ENCODE results near the gene ADRA2C. TPM values are rescaled to one million over a fixed set of nuclear protein-coding genes. Genes with fewer than 3 reads are reported as not detected.
"Not testable (repeated sequence)": the region's sequence is repeated elsewhere in the genome, so short reads cannot be mapped to it uniquely, and the experiment has no call there.

ADRA2C gene
- total RNA-seq, 1 experiment from 2014 or later: 7.9 TPM

- in situ Hi-C loops (cut with HindIII; ENCODE audit: low sequenced_read_pairs): no loop called here
- no peak for DNase-seq (ENCODE audit: low spot score)
Observed at GRCh38 chr4:3805026-3805425, 38.8 kb downstream of the ADRA2C start.

- DNase-seq (ENCODE audit: low spot score): no peak
- in situ Hi-C loops (cut with HindIII; ENCODE audit: low sequenced_read_pairs): no loop called here
Observed at GRCh38 chr4:3805731-3806130, 39.5 kb downstream of the ADRA2C start.

- DNase-seq (ENCODE audit: low spot score): no peak
- in situ Hi-C loops (cut with HindIII; ENCODE audit: low sequenced_read_pairs): no loop called here
Observed at GRCh38 chr4:3807311-3807710, 41.1 kb downstream of the ADRA2C start.

DNA sequence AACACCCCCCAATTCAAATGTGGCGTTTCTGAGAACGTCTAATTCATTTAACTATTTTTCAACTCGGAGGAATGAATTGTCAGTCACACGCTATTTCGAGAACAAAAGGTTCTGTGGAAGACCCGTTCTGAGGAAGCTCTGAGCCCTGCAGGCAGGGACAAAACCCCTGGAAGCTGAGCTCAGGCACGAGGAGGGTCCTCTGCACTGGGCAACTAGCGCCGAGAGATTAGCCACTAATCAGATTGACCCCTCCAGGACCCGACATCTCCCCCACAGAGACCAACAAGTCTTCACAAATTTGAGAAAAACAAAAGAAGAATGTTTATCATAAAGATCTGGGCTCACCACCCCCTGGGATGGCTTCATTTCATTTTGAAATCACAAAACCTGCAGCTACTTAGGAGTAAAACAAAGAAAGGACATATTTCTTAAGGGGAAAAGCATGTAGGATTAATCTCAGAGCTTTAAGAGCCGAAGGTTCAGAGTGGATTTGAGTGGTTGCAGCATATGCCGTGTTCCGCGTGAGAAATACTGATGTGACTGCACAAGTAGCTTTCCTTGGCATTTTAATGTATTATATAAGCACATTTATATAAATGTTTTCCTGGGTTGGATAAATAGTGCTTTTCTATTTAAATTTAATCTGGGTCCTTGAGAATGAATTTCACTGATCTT, 41.8 kb downstream of the ADRA2C start:
- DNase-seq (ENCODE audit: low spot score): no peak
- in situ Hi-C loops (cut with HindIII; ENCODE audit: low sequenced_read_pairs): no loop called here

- DNase-seq (ENCODE audit: low spot score): no peak
- in situ Hi-C loops (cut with HindIII; ENCODE audit: low sequenced_read_pairs): no loop called here
Observed at GRCh38 chr4:3808597-3808996, 42.4 kb downstream of the ADRA2C start.

- DNase-seq (ENCODE audit: low spot score): no peak
- in situ Hi-C loops (cut with HindIII; ENCODE audit: low sequenced_read_pairs): no loop called here
Observed at GRCh38 chr4:3809028-3809427, 42.8 kb downstream of the ADRA2C start.

GRCh38 chr4:3809451-3810110, 43.4 kb downstream of the ADRA2C start:
- in situ Hi-C loops (cut with HindIII; ENCODE audit: low sequenced_read_pairs): no loop called here

GRCh38 chr4:3810111-3810680, 44.0 kb downstream of the ADRA2C start:
- no peak for DNase-seq (ENCODE audit: low spot score)
- in situ Hi-C loops (cut with HindIII; ENCODE audit: low sequenced_read_pairs): no loop called here

More at GRCh38 chr4:3809451-3810110, 43.4 kb downstream of the ADRA2C start:
- DNase-seq (ENCODE audit: low spot score): no peak

DNA sequence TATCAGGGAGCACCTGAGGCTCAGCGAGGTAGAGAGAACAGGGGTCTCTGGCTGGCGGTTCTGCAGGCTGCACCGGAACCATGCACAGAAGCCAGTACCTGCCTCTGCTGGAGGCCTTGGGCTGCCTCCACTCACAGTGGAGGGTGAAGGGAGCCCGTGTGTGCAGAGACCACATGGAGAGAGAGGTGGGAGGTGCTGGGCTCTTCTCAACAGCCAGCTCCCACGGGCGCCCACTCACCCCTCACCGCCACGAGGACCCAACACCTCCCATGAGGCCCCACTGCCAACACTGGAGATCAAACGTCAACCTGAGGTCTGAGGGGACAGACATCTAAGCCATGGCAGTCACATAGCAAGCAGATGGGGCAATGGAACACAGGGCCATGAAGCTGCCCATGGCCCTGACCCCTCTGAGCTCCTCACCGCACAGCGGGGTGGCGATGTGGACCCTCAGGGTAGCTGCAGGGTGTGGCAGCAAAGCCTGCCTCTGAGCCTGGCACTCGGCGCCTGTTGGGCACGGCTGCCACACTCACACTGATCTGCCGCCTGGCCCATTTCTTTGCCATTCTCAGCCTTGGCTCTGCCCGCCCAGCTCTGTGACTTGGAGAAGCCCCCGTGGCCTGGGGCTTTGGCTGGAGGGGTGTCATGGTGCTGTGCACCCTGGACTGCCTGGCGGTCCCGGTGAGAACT, 44.8 kb downstream of the ADRA2C start:
- in situ Hi-C loops (cut with HindIII; ENCODE audit: low sequenced_read_pairs): no loop called here
- no peak for DNase-seq (ENCODE audit: low spot score)

- in situ Hi-C loops (cut with HindIII; ENCODE audit: low sequenced_read_pairs): no loop called here
- DNase-seq (ENCODE audit: low spot score): no peak
Observed at GRCh38 chr4:3811621-3812020, 45.4 kb downstream of the ADRA2C start.

DNA sequence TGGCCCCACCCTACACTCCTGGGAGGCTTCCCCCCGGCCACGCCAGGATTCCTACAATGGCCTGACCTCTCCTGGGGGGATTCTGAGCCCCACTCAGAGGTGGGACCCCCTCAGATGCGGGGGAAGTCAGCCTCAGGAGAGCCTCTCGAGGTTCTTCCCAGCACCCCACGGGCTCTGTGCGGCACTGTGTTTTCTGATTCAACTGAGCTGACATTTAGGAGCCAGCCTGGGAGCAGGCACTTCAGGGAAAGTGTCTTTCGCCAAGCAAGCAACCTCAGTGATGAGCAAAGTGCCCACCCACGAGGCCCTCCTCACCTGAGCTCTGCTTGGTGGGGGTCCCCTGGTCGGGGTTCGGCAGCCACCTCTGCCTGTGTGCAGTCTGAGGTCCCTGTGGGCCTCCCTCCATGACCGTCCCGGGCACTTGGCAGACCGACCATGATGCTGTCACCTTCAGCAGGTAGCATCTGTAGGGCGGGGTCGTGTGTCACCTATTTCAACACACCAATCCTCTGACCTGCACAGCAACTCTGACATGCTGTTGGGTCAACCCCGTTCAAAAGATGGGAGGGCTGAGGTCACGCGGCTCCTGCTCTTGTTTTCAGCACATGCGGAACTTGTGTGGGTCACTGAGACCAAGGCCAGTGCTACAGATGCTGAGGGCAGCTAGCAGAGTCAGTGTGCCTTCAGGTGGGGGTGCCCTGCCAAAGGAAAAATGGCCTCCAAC, 46.2 kb downstream of the ADRA2C start:
- in situ Hi-C loops (cut with HindIII; ENCODE audit: low sequenced_read_pairs): no loop called here
- DNase-seq (ENCODE audit: low spot score): no peak

DNA sequence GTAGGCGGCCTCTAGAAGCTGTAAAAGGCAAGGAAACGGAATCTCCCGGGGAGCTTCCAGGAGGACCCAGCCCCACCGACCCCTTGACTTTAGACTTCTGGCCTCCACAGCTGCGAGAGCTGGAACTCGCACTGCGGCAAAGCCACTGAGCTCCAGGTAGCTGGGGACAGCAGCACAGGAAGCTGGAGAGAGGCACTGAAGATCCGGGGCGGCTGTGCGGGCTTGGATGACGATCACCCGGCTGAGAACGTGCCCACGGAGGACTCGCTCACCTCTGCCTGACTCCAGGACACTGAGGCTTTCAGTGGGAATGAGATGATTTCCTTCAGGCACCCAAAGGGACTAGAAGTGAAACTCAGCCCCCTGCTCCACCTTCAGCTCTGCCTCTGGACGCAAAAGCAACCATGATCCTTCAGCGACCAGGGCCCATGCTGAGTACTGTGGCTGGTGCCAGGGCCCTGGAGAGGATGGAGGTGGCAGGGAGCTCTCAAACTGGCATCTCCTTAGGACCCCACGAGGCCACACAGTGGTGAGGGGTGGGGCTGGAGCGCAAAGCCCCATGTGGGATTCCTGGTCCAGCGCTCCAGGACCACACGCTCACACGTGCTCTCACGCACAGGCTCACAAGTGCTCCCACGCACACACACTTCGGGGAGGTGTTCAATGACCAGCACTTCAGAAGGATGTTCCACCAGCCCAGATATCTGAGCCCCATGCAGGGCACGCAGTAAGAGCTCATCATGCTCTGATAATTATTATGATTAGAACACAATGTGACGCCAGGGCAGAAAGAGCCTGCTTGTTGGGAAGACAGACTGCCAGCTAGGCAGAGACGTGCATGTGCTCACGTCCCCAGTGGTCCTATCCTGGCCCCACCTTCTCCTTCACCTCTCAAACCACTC, 47.2 kb downstream of the ADRA2C start:
- in situ Hi-C loops (cut with HindIII; ENCODE audit: low sequenced_read_pairs): no loop called here
- peak; percentile 15 for DNase-seq (ENCODE audit: low spot score)

DNA sequence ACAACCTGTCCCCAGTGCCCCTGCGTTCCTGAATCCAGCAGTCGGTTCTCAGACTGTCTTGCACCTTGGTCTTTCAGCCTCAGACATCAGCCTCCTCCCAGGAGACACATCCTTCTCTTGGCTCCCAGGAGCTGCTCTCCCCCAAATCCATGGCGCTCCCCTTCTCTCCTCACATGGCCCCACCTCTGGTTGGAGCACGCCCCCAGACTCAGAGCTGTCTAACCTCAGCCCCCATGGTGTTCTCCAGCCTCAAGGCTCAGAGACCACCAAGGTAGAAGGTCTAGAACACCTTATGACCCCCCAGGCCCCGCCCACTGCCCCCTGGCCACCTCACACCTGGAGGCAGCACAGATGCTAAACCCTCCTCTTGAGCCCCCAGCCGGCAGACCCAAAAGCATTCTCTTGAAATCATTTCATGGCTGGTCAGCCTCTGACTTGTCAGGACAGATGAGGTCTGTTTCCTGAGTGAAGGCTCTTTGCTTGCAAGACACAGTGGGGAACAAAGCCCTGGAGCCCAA, 47.9 kb downstream of the ADRA2C start:
- no peak for DNase-seq (ENCODE audit: low spot score)
- in situ Hi-C loops (cut with HindIII; ENCODE audit: low sequenced_read_pairs): no loop called here

- DNase-seq (ENCODE audit: low spot score); in situ Hi-C loops (cut with HindIII; ENCODE audit: low sequenced_read_pairs): not testable (repeated sequence)
Observed at GRCh38 chr4:3814838-3815237, 48.7 kb downstream of the ADRA2C start.

DNA sequence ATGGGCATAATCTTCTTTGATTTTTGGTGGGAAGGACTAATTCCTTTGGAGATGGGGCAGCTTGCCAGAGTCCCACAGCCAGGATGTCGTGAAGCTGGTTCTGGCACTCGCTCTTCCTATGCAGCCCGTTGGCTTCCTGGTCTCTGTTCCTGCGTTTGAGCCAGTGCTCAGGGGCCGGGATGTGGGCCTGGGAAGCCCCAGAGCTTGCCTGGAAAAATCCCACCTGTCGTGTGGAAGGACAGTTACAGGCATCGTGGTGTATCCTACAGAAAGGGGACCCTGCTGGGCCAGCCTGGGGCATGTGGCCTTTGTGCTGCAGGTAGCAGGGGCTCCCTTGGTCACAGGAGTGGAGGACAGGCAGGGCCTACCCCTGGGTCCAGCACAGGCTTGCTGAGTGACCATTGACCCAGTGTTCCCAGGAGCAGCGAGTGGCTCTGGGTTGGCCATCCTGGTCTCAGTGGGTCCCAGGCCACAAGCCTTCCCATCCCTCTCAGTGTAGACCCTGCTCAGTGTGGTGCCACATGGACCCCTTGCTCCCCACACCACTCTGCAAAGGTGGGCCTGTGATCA, 50.2 kb downstream of the ADRA2C start:
- no peak for DNase-seq (ENCODE audit: low spot score)
- in situ Hi-C loops (cut with HindIII; ENCODE audit: low sequenced_read_pairs): no loop called here

GRCh38 chr4:3816983-3817960, 51.1 kb downstream of the ADRA2C start:
- DNase-seq (ENCODE audit: low spot score): no peak
- in situ Hi-C loops (cut with HindIII; ENCODE audit: low sequenced_read_pairs): no loop called here

Data from G401 (cell line).